ENCODE measurements around the gene ZMYND11. TPM values are rescaled to one million over a fixed set of nuclear protein-coding genes. Genes with fewer than 3 reads are reported as not detected.

ZMYND11 gene
- total and polyA plus RNA-seq, 2 donors (not counting 1 experiment from before 2014, with no cell fraction given): 17.3 to 50.1 TPM

DNA sequence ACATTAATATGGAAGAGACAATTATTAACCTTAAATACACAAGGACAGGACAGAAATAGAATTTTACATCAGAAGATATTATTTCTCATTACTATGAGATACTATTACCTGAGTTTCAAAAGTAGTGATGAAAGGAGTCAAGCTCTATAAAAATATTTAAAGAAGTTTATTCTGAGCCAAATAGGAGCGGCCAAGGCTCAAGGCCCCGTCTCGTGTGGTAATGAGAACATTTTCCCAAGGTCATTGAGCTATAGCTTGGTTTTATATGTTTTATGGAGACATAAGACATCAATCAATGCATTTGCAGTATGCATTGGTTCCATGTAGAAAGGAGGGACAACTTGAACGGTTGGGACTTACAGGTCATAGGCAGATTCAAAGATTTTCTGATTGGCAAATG is 29.4 kb upstream of the ZMYND11 start:
- H3K9me3 ChIP-seq (ENCODE audit: control extremely low read depth in 1 of 3, control insufficient read depth in 2 of 3, insufficient read depth in 1 of 3, low read length in 2 of 3): peaks cover 0 to 19% (median 5%) of the 10 kb centered on the region in 3 donors
- no peak for TF ChIP-seq EZH2 (IDR thresholded peaks at IDR 0.05; ENCODE audit: borderline replicate concordance, insufficient read depth, low read depth, low read length, poor library complexity, severe bottlenecking)
- TF ChIP-seq, protein P1, sequence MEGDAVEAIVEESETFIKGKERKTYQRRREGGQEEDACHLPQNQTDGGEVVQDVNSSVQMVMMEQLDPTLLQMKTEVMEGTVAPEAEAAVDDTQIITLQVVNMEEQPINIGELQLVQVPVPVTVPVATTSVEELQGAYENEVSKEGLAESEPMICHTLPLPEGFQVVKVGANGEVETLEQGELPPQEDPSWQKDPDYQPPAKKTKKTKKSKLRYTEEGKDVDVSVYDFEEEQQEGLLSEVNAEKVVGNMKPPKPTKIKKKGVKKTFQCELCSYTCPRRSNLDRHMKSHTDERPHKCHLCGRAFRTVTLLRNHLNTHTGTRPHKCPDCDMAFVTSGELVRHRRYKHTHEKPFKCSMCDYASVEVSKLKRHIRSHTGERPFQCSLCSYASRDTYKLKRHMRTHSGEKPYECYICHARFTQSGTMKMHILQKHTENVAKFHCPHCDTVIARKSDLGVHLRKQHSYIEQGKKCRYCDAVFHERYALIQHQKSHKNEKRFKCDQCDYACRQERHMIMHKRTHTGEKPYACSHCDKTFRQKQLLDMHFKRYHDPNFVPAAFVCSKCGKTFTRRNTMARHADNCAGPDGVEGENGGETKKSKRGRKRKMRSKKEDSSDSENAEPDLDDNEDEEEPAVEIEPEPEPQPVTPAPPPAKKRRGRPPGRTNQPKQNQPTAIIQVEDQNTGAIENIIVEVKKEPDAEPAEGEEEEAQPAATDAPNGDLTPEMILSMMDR (IDR thresholded peaks at IDR 0.05): no peak

DNA sequence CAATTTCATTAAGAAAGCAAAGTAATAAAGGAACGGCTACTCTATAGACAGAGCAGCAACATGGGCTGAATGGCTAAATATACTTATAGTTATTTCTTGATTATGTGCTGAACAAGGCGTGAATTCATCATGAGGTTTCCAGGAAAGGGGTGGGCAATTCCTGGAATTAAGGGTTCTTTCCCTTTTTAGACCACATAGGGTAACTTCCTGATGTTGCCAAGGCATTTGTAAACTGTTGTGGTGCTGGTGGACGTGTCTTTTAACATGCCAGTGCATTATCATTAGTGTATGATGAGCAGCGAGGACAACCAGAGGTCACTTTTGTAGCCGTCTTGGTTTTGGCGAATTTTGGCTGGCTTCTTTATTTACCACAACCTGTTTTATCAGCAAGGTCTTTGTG is 28.5 kb upstream of the ZMYND11 start:
- DNase-seq (no peak), ATAC-seq (ENCODE audit: low read depth) (no peak)
- intact Hi-C loops (cut with micrococcal nuclease): no loop called here
- H3K36me3 ChIP-seq (replicated peaks in 1 of 2; ENCODE audit: control extremely low read depth in 1 of 2, control insufficient read depth in 1 of 2, extremely low read depth in 1 of 2, insufficient read depth in 2 of 2, low read length in 1 of 2): no peaks in the 10 kb centered on the region
- Mint-ChIP-seq H3K4me1 (peaks cover 2% of the 10 kb centered on the region), H3K27me3 (peaks cover 13% of the 10 kb centered on the region), H3K9me3 (ENCODE audit: insufficient read depth) (no peaks in the 10 kb centered on the region), H3K27ac (no peak overlapping the region), H3K4me3 (no peak overlapping the region)
- H2AFZ ChIP-seq (ENCODE audit: insufficient read depth, low read depth, low read length, poor library complexity, severe bottlenecking): no peak overlapping the region
- no peak for TF ChIP-seq EZH2 (IDR thresholded peaks at IDR 0.05; ENCODE audit: borderline replicate concordance, insufficient read depth, low read depth, low read length, poor library complexity, severe bottlenecking)
- TF ChIP-seq, protein P1 (IDR thresholded peaks at IDR 0.05): no peak
- 80% methylated on average over 3 of the region's 6 CpGs for WGBS (ENCODE audit: insufficient coverage)
- H3K27ac ChIP-seq (ENCODE audit: low read length in 2 of 2): no peak overlapping the region
- POLR2A ChIA-PET: no interaction called here
- CTCF ChIA-PET: no interaction called here
- H3K4me2 ChIP-seq (replicated peaks; ENCODE audit: low read depth, low read length, poor library complexity, severe bottlenecking): no peak overlapping the region
- no peak overlapping the region for H3K4me3 ChIP-seq (ENCODE audit: control extremely low read depth in 1 of 5, extremely low read depth in 1 of 5, insufficient read depth in 1 of 5, low read depth in 2 of 5, low read length in 4 of 5)
- H3K4me1 ChIP-seq (ENCODE audit: control insufficient read depth in 2 of 2, insufficient read depth in 2 of 2, low read length in 2 of 2): no peaks in the 10 kb centered on the region
- H3K9ac ChIP-seq (ENCODE audit: low read length): no peak overlapping the region
- peaks cover 0 to 3% (median 0%) of the 10 kb centered on the region in 4 experiments for H3K27me3 ChIP-seq (replicated peaks in 1 of 4; ENCODE audit: control extremely low read depth in 1 of 4, control insufficient read depth in 3 of 4, insufficient read depth in 4 of 4, low read length in 3 of 4)
- no peaks in the 10 kb centered on the region for H3K79me2 ChIP-seq (ENCODE audit: control insufficient read depth, insufficient read depth, low read length)
- no peaks in the 10 kb centered on the region for H4K20me1 ChIP-seq (ENCODE audit: control insufficient read depth, insufficient read depth, low read length, poor library complexity, severe bottlenecking)
- peaks cover 2 to 19% (median 5%) of the 10 kb centered on the region in 3 donors for H3K9me3 ChIP-seq (ENCODE audit: control extremely low read depth in 1 of 3, control insufficient read depth in 2 of 3, insufficient read depth in 1 of 3, low read length in 2 of 3)

More for the DNA sequence above, 29.4 kb upstream of the ZMYND11 start:
- H3K36me3 ChIP-seq (replicated peaks in 1 of 2; ENCODE audit: control extremely low read depth in 1 of 2, control insufficient read depth in 1 of 2, extremely low read depth in 1 of 2, insufficient read depth in 2 of 2, low read length in 1 of 2): no peaks in the 10 kb centered on the region
- no peak overlapping the region for H3K9ac ChIP-seq (ENCODE audit: low read length)
- H3K4me3 ChIP-seq (ENCODE audit: control extremely low read depth in 1 of 5, extremely low read depth in 1 of 5, insufficient read depth in 1 of 5, low read depth in 2 of 5, low read length in 4 of 5): no peak overlapping the region
- POLR2A ChIA-PET: no interaction called here
- H3K4me2 ChIP-seq (replicated peaks; ENCODE audit: low read depth, low read length, poor library complexity, severe bottlenecking): no peak overlapping the region
- no peaks in the 10 kb centered on the region for H3K9me3 Mint-ChIP-seq (ENCODE audit: insufficient read depth)
- H3K79me2 ChIP-seq (ENCODE audit: control insufficient read depth, insufficient read depth, low read length): no peaks in the 10 kb centered on the region
- H3K27me3 ChIP-seq (replicated peaks in 1 of 4; ENCODE audit: control extremely low read depth in 1 of 4, control insufficient read depth in 3 of 4, insufficient read depth in 4 of 4, low read length in 3 of 4): peaks cover 0 to 3% (median 0%) of the 10 kb centered on the region in 4 experiments
- DNase-seq: no peak
- CTCF ChIA-PET: interaction anchor here (0.6 kb wide), 1 partner anchor 31 kb away, joined by 4 read pairs; no protein-coding TSS in a partner anchor
- peaks cover 13% of the 10 kb centered on the region for H3K27me3 Mint-ChIP-seq
- H3K4me3 Mint-ChIP-seq: no peak overlapping the region
- 100% methylated on average over 4 of the region's 4 CpGs for WGBS (ENCODE audit: insufficient coverage)
- H3K27ac ChIP-seq (ENCODE audit: low read length in 2 of 2): no peak overlapping the region
- H4K20me1 ChIP-seq (ENCODE audit: control insufficient read depth, insufficient read depth, low read length, poor library complexity, severe bottlenecking): no peaks in the 10 kb centered on the region
- intact Hi-C loops (cut with micrococcal nuclease): no loop called here
- no peak overlapping the region for H3K27ac Mint-ChIP-seq
- H3K4me1 Mint-ChIP-seq: peaks cover 1% of the 10 kb centered on the region
- no peak for ATAC-seq (ENCODE audit: low read depth)
- no peaks in the 10 kb centered on the region for H3K4me1 ChIP-seq (ENCODE audit: control insufficient read depth in 2 of 2, insufficient read depth in 2 of 2, low read length in 2 of 2)
- H2AFZ ChIP-seq (ENCODE audit: insufficient read depth, low read depth, low read length, poor library complexity, severe bottlenecking): no peak overlapping the region
